OCI-LY7 (cell line): ENCODE data around the gene NFKBIB. TPM values are rescaled to one million over a fixed set of nuclear protein-coding genes. Genes with fewer than 3 reads are reported as not detected.

ENCODE experiments used
- BruUV-seq: library from RNA; stranded (reverse); fragments of 400-500 nt; replicated peaks from 2 replicates; lab custom pipeline; 2021; lab: Mats Ljungman, UMichigan
- CTCF ChIA-PET: fragments of 300-600 bp; sonication (Branson Sonifier 250); formaldehyde crosslinking; loops from one replicate; lab custom pipeline; 2022; ENCODE audit warnings: antibody characterized with exemption; ENCODE audit not compliant: unreplicated experiment; lab: Charles Lee
- POLR2A ChIA-PET: fragments of 300-600 bp; sonication (Branson Sonifier 250); formaldehyde crosslinking; loops from one replicate; lab custom pipeline; 2022; ENCODE audit warnings: antibody characterized with exemption; lab: Charles Lee
- DNase-seq: peaks from one replicate; pipeline ENCODE4 v3.0.0-alpha.2; 2015; ENCODE audit warnings: low spot score
- H2AFZ ChIP-seq: fragments of 200-600 bp; sonication (generic), shearing (Covaris generic); 2 replicates; pipeline ENCODE4 v1.6.1; 2014; ENCODE audit warnings: mild to moderate bottlenecking, antibody characterized with exemption, low read length, moderate library complexity
- H3K27ac ChIP-seq: fragments of 200-600 bp; sonication (generic); 2 replicates; pipeline ENCODE4 v1.5.1; 2014; ENCODE audit warnings: mixed run types, low read depth, mild to moderate bottlenecking, moderate library complexity, low read length, inconsistent platforms; ENCODE audit not compliant: poor library complexity, severe bottlenecking
- H3K36me3 ChIP-seq: fragments of 200-600 bp; sonication (generic); 2 replicates; pipeline ENCODE4 v1.6.1; 2014; ENCODE audit warnings: mild to moderate bottlenecking, antibody characterized with exemption, low read length, moderate library complexity, mixed read lengths; ENCODE audit not compliant: insufficient read depth
- H3K4me1 ChIP-seq: fragments of 200-600 bp; sonication (generic); 2 replicates; pipeline ENCODE4 v1.5.1; 2014; ENCODE audit warnings: mild to moderate bottlenecking, low read length; ENCODE audit not compliant: insufficient read depth, poor library complexity, severe bottlenecking
- H3K4me2 ChIP-seq: fragments of 200-600 bp; sonication (generic); 2 replicates; pipeline ENCODE4 v1.6.1; 2014; ENCODE audit warnings: mild to moderate bottlenecking, low read length
- H3K4me3 ChIP-seq: fragments of 200-600 bp; sonication (generic); 2 replicates; pipeline ENCODE4 v1.5.1; 2014; ENCODE audit warnings: mild to moderate bottlenecking, low read depth, low read length; ENCODE audit not compliant: poor library complexity, severe bottlenecking
- H3K79me2 ChIP-seq: fragments of 200-600 bp; sonication (generic); 2 replicates; pipeline ENCODE4 v1.6.1; 2016; ENCODE audit warnings: low read depth, mild to moderate bottlenecking, low read length, moderate library complexity, mixed read lengths; ENCODE audit not compliant: insufficient read depth
- H3K9me2 ChIP-seq: fragments of 200-600 bp; sonication (generic); 2 replicates; pipeline ENCODE4 v1.6.1; 2016; ENCODE audit warnings: mild to moderate bottlenecking, low read length, mixed read lengths; ENCODE audit not compliant: insufficient read depth
- H3K9me3 ChIP-seq: fragments of 200-600 bp; sonication (generic); 2 replicates; pipeline ENCODE4 v1.6.1; 2014; ENCODE audit warnings: mild to moderate bottlenecking, mixed run types, low read length, mixed read lengths
- H4K20me1 ChIP-seq: fragments of 200-600 bp; sonication (generic); 2 replicates; pipeline ENCODE4 v1.6.1; 2014; ENCODE audit warnings: mild to moderate bottlenecking, antibody characterized with exemption, low read length, moderate library complexity, mixed read lengths; ENCODE audit not compliant: insufficient read depth
- CTCF ChIP-seq: fragments of 200-600 bp; sonication (generic); conservative IDR thresholded peaks from 2 replicates; pipeline ENCODE4 v1.5.1; 2014; ENCODE audit warnings: mild to moderate bottlenecking, antibody characterized with exemption, low read length, moderate library complexity, mixed read lengths
- EZH2phosphoT487 ChIP-seq: fragments of 200-600 bp; sonication (generic); IDR thresholded peaks from 2 replicates; pipeline ENCODE4 v1.6.1; 2018; ENCODE audit warnings: low read depth, borderline replicate concordance, mild to moderate bottlenecking, mixed run types, antibody characterized with exemption, low read length, moderate library complexity, mixed read lengths
- intact Hi-C: fragments of 100-400 bp; cut with micrococcal nuclease; formaldehyde crosslinking; loops from one replicate; pipeline ENCODE4 v1.10.0; 2022; ENCODE audit not compliant: unreplicated experiment
- total RNA-seq, 2 experiments: library from RNA; depleted of rRNA in 1 of 2; stranded (reverse); fragments of >200 nt in 1 of 2; shearing (Covaris generic) in 1 of 2; gene quantifications; 2 replicates each; pipeline ENCODE4 v1.2.3, GENCODE V29; 2014 to 2022

Gene NFKBIB
- total RNA-seq, 2 experiments from 2014 or later: 20.4 to 25.3 TPM

- Histone ChIP-seq H3K4me1 (no peaks in the 10 kb centered on the region), H3K9me3 (no peaks in the 10 kb centered on the region), H3K4me3 (no peak overlapping the region), H3K79me2 (no peaks in the 10 kb centered on the region), H3K9me2 (no peaks in the 10 kb centered on the region), H3K36me3 (no peaks in the 10 kb centered on the region), H2AFZ (no peak overlapping the region), H4K20me1 (no peaks in the 10 kb centered on the region), H3K27ac (no peak overlapping the region), H3K4me2 (no peak overlapping the region)
- no peak for DNase-seq
- BruUV-seq: no TSS peak
- intact Hi-C loops: no loop called here
- ChIA-PET CTCF (no interaction called here), POLR2A (no interaction called here)
- TF ChIP-seq CTCF (no peak), EZH2phosphoT487 (no peak)
These were observed 56.5 kb downstream of the NFKBIB start for GRCh38 chr19:38956264-38956663.

GRCh38 chr19:38958301-38958700, 58.5 kb downstream of the NFKBIB start:
- no peaks in the 10 kb centered on the region for H3K4me1 ChIP-seq
- ChIA-PET CTCF (no interaction called here), POLR2A (interaction anchor here (0.7 kb wide), 1 partner anchor 34 kb away, joined by 3 read pairs; no protein-coding TSS in a partner anchor)
- BruUV-seq: no TSS peak
- no peak overlapping the region for H3K27ac ChIP-seq
- H3K9me2 ChIP-seq: no peaks in the 10 kb centered on the region
- no peaks in the 10 kb centered on the region for H3K36me3 ChIP-seq
- H3K9me3 ChIP-seq: no peaks in the 10 kb centered on the region
- no peak for TF ChIP-seq CTCF
- TF ChIP-seq EZH2phosphoT487: no peak
- intact Hi-C loops: no loop called here
- no peaks in the 10 kb centered on the region for H4K20me1 ChIP-seq
- no peak overlapping the region for H2AFZ ChIP-seq
- no peak overlapping the region for H3K4me2 ChIP-seq
- no peak for DNase-seq
- no peaks in the 10 kb centered on the region for H3K79me2 ChIP-seq
- no peak overlapping the region for H3K4me3 ChIP-seq

Other genes starting within 250 kb of the NFKBIB start
- 1.2 and 2.9 TPM in 2 replicates for gene CAPN12, start 155.5 kb upstream of the NFKBIB start, total RNA-seq (2014; rRNA removed; shearing (Covaris generic))
- 2.6 and 3.7 TPM in 2 replicates for gene CAPN12, start 155.5 kb upstream of the NFKBIB start, total RNA-seq (2022)
- not detected in 2 replicates for gene LGALS7, start 126.5 kb upstream of the NFKBIB start, total RNA-seq (2014; rRNA removed; shearing (Covaris generic))
- not detected in 2 replicates for gene LGALS7, start 126.5 kb upstream of the NFKBIB start, total RNA-seq (2022)
- gene LGALS7B, start 110.8 kb upstream of the NFKBIB start, total RNA-seq (2014; rRNA removed; shearing (Covaris generic)): not detected in 2 replicates
- not detected in 2 replicates for gene LGALS7B, start 110.8 kb upstream of the NFKBIB start, total RNA-seq (2022)
- 0.70 and 1.0 TPM in 2 replicates for gene LGALS4, start 87.0 kb upstream of the NFKBIB start, total RNA-seq (2014; rRNA removed; shearing (Covaris generic))
- 1.1 and 1.3 TPM in 2 replicates for gene LGALS4, start 87.0 kb upstream of the NFKBIB start, total RNA-seq (2022)
- gene ECH1, start 68.2 kb upstream of the NFKBIB start, total RNA-seq (2014; rRNA removed; shearing (Covaris generic)): 68.8 and 70.9 TPM in 2 replicates
- 124 and 134 TPM in 2 replicates for gene ECH1, start 68.2 kb upstream of the NFKBIB start, total RNA-seq (2022)
- 236 and 263 TPM in 2 replicates for gene HNRNPL, start 50.0 kb upstream of the NFKBIB start, total RNA-seq (2014; rRNA removed; shearing (Covaris generic))
- gene HNRNPL, start 50.0 kb upstream of the NFKBIB start, total RNA-seq (2022): 655 and 706 TPM in 2 replicates
- gene RINL, start 21.7 kb upstream of the NFKBIB start, total RNA-seq (2014; rRNA removed; shearing (Covaris generic)): 26.3 and 33.3 TPM in 2 replicates
- 38.4 and 42.1 TPM in 2 replicates for gene RINL, start 21.7 kb upstream of the NFKBIB start, total RNA-seq (2022)
- 25.5 and 26.0 TPM in 2 replicates for gene SIRT2, start 351 bp upstream of the NFKBIB start, total RNA-seq (2014; rRNA removed; shearing (Covaris generic))
- gene SIRT2, start 351 bp upstream of the NFKBIB start, total RNA-seq (2022): 30.0 and 32.1 TPM in 2 replicates
- gene CCER2, start 12.2 kb downstream of the NFKBIB start, total RNA-seq (2014; rRNA removed; shearing (Covaris generic)): 1.5 and 7.0 TPM in 2 replicates
- 3.3 and 4.3 TPM in 2 replicates for gene CCER2, start 12.2 kb downstream of the NFKBIB start, total RNA-seq (2022)
- 29.5 and 37.7 TPM in 2 replicates for gene SARS2, start 30.8 kb downstream of the NFKBIB start, total RNA-seq (2014; rRNA removed; shearing (Covaris generic))
- 50.2 and 52.8 TPM in 2 replicates for gene SARS2, start 30.8 kb downstream of the NFKBIB start, total RNA-seq (2022)
- gene MRPS12, start 31.0 kb downstream of the NFKBIB start, total RNA-seq (2014; rRNA removed; shearing (Covaris generic)): 74.6 TPM in 2 replicates
- 55.5 and 63.5 TPM in 2 replicates for gene MRPS12, start 31.0 kb downstream of the NFKBIB start, total RNA-seq (2022)
- gene FBXO17, start 75.8 kb downstream of the NFKBIB start, total RNA-seq (2014; rRNA removed; shearing (Covaris generic)): not detected in 2 replicates
- not detected in 2 replicates for gene FBXO17, start 75.8 kb downstream of the NFKBIB start, total RNA-seq (2022)
- 1.0 TPM in 1 of 2 replicates, not detected in the other for gene FBXO27, start 132.6 kb downstream of the NFKBIB start, total RNA-seq (2014; rRNA removed; shearing (Covaris generic))
- gene FBXO27, start 132.6 kb downstream of the NFKBIB start, total RNA-seq (2022): 9.6 and 10.5 TPM in 2 replicates
- not detected in 2 replicates for gene ACP7, start 184.4 kb downstream of the NFKBIB start, total RNA-seq (2014; rRNA removed; shearing (Covaris generic))
- gene ACP7, start 184.4 kb downstream of the NFKBIB start, total RNA-seq (2022): not detected in 2 replicates
- 7.8 and 8.1 TPM in 2 replicates for gene PAK4, start 225.8 kb downstream of the NFKBIB start, total RNA-seq (2014; rRNA removed; shearing (Covaris generic))
- 26.7 and 34.8 TPM in 2 replicates for gene PAK4, start 225.8 kb downstream of the NFKBIB start, total RNA-seq (2022)